ENCODE measurements around the gene U2AF2.

Gene U2AF2

DNA sequence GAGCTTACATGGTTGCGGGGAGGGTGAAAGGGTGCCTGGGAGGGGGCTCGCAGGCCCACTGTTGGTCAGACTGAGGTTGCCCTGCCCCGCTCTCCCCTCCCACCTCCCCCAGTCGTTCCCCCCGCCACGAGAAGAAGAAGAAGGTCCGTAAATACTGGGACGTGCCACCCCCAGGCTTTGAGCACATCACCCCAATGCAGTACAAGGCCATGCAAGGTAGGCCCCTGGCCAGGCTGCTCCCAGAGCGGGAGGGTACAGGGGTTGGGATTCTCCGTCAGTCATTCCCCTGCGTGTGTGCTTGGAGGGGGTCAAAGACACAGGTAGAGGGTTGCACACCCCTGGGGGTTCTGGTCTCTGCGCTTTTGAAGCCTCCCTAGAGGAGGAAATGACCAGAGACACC is 5.6 kb downstream of the U2AF2 start:
- no peak for DNase-seq

GRCh38 chr19:55660991-55661390 is 6.2 kb downstream of the U2AF2 start:
- no peak for DNase-seq

DNA sequence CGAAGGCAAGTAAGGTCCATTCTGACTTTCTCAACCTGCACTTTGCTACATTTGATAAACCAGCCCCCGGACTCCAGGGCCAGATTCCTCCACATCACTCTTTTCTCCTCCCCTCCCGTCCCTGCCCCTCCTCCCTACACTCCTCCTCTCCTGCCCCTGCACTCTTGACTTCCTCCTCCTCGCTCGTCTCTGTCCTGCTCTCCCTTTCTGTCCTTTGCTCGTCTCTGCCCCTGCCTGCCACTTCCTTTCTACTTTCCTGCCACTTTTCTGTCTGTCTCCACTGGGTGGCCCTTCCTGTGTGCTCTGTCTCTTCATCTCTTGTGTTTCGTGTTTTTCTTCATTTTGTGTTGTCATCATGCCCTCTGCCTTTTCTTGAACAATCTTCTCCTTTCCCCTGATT is 7.0 kb downstream of the U2AF2 start:
- DNase-seq, result no peak

DNA sequence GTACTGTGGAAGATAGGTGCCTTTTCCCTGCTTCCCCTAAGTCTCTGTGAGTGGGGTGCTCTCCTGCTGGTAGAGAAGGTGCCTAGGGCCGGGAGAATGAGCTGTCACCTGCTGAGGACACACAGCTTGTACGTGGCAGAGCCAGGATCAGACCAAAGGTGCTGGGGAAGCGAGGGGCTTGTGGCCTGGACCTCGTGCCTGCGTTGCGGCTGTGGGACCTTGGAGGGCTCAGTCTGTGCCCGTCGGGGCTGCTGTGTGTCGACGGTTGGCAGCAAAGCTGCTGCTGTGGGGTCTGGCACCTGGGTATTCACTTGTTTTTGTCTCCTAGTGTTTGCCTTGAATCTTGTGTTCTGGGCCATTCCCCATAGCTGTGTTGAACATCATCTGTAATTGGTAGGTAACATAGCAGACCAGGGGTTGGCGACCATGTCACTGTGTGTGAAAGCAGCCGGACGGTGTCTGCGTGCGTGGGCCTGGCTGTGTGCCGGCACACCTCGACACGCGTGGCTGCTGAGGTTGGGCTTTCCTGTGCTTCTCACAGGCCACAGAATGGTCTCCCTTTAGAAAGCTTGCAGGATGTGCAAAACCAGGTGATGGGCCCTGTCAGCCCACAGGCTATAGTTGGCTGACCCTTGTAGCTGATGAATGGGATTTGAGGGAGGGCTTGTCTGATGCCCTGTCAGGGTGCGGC is 9.2 kb downstream of the U2AF2 start:
- DNase-seq, result no peak

- DNase-seq, result no peak
Observed at GRCh38 chr19:55666343-55667005, 11.6 kb downstream of the U2AF2 start.

- DNase-seq, result no peak
Observed at GRCh38 chr19:55667006-55667381, 12.2 kb downstream of the U2AF2 start.

- no peak for DNase-seq
Observed at GRCh38 chr19:55667511-55667910, 12.7 kb downstream of the U2AF2 start.

DNA sequence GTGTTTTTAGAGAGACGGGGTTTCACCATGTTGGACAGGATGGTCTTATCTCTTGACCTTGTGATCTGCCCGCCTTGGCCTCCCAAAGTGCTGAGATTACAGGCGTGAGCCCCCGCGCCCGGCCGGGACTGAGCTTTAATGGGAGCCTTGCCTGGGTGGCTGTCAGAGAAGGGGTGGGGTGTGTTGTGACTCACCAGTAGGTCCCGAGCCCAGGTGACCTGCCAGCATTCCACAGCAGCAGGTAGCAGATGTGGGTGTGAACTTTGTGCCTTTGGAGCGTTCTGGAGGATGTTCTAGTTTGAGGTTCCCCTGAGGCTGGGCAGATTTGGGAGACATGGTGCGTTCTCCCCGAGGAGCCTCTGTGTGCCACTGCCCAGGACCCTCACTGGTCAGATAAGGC is 13.1 kb downstream of the U2AF2 start:
- no peak for DNase-seq

- no peak for DNase-seq
Observed at GRCh38 chr19:55668603-55669348, 13.9 kb downstream of the U2AF2 start.

DNA sequence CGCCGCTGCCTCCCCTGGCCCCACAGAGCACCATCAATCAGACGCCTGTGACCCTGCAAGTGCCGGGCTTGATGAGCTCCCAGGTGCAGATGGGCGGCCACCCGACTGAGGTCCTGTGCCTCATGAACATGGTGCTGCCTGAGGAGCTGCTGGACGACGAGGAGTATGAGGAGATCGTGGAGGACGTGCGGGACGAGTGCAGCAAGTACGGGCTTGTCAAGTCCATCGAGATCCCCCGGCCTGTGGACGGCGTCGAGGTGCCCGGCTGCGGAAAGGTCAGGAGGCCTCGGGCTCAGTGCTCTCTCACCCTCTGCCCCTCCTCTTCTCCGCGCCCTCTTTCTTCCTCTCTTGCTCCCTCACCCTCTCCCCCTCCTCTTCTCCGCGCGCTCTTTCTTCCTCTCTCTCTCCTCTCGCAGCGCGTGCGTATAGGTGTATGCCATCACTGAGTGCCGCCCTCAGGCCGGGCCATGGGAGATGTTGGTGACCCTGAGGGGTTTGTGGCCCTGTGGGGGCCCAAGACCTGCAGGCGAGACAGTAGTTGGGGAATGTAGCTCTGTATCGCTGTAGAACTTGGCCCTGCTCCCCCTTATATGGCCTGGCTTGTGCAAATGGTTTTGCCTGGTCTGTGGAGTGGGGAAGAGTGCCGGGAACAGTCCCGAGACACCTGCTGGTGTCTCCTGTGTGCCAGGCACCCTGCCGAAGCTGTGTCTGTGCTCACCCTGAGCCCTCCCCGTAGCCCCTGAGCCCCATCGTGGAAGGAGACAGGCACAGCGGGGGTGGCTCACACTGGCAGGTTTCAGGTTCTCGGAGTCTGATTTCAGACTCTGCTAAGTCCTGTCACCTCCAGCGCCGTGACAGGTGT is 14.8 kb downstream of the U2AF2 start:
- no peak for DNase-seq

GRCh38 chr19:55670280-55671053 is 15.6 kb downstream of the U2AF2 start:
- DNase-seq, result no peak

- DNase-seq, result no peak
Observed at GRCh38 chr19:55671054-55671378, 16.2 kb downstream of the U2AF2 start.

GRCh38 chr19:55672418-55672817 is 17.6 kb downstream of the U2AF2 start:
- no peak for DNase-seq

DNA sequence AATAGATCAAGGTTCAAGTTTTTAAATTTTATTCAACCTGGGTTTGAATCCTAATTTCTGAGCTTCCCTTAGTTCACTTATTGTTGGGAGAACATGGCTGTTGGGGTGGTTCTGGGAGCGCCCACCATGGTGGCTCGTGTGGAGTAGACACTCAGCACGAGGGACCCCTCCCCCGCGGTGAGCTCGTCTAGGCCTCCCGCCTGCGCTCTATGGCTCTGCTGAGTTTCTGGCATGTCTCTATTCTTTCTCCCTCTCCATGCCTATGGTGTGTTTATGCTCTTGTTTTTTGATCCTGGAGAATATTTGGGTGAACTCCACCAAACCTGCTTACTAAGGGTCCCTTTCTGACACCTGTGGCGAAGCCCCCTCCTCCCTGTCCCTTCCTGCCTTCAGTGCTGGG is 18.6 kb downstream of the U2AF2 start:
- DNase-seq, result no peak

- DNase-seq, result no peak
Observed at GRCh38 chr19:55673889-55674288, 19.1 kb downstream of the U2AF2 start.

DNA sequence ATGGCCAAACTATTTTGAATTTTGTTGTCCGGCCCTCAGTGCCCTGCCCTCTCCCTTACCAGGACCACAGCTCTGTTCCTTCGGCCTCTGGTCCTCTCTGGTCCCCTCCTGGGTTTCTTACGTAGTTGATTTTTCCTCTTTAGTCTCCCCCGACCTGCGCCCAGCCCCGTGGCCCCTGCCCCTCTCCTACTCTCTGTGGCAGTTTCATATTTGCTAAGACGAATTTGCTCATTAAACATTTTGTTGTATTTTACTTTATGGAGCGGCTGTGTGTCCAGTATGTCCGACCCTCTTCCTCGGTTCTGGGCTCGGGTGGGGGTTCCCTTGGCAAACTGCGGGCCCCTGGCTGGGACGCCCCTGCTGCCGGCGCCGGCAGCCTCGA is 19.6 kb downstream of the U2AF2 start:
- DNase-seq, result no peak

GRCh38 chr19:55674841-55675660 is 20.2 kb downstream of the U2AF2 start, which contains the start of gene EPN1:
TSS of gene EPN1 (plus strand) at chr19:55675226. CDS start at chr19:55678628, 3,402 bp downstream.
- peak; percentile 98 for DNase-seq

DNA sequence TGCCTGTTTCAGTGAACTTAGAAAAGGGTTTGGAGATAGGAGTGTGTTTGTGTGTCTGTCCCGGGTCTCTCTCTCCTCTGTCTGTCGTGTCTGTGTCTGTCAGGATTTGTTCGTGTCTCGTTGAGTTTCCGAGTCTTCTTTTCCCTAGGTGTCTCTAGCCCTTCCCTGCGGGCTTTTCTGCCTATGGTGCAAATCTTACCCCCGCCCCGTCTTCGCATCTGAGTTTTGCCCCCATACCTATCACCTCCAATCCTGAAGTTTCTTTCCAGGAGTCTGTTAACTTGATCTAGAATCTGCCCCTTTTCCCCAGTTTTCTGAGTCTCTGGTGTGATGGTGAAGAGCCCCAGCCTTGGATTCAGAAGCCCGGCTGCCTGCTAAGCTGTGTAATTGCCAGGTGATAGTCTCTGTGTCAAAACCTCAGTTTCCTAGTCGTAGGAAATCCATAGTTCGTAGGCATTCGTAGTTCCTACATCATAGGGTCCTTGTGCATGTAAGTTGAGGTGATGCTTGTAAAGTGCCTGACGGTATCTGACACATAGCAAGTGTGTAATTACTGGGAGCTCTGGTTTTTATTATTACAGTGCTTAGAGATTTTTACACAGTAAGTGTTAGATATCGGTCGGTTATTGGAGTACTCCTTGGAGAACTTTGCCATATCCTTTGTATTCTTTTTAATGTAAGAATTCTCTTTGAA is 21.0 kb downstream of the U2AF2 start:
- DNase-seq, result no peak

DNA sequence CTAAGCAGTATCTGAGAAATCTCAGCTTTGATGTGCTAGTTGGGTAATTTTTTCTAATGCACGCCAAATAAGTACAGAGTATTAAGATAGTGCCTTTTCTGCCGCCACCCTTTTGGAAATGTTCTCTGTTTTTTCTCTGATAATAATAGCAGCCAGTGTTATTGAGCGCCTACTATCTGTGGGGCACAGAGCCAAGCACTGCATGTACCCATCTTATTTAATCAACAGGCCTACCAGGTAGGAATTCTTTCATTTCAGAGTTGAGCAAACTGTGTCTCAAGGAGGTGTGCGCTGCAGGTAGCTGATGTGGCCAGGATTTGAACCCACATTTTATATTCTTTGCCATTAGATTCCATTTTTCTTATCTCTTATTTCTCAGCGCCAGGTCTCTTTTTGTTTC is 21.5 kb downstream of the U2AF2 start:
- no peak for DNase-seq

GRCh38 chr19:55676889-55677505 is 22.2 kb downstream of the U2AF2 start:
- no peak for DNase-seq
